GM18505 (cell line): ENCODE data around the gene ATAD5.
"Not testable (repeated sequence)": the region's sequence is repeated elsewhere in the genome, so short reads cannot be mapped to it uniquely, and the experiment has no call there.

ENCODE experiments used
- ATAC-seq: cut with Tn5 transposase; IDR thresholded peaks from one replicate; pipeline ENCODE4 v1.9.1; 2021; ENCODE audit not compliant: unreplicated experiment
- POLR2A ChIP-seq: IDR thresholded peaks from 4 replicates; pipeline ENCODE4 v1.6.1; 2011; ENCODE audit warnings: borderline replicate concordance; ENCODE audit not compliant: insufficient read depth, insufficient read length; ENCODE audit errors: extremely low read depth

Gene ATAD5

DNA sequence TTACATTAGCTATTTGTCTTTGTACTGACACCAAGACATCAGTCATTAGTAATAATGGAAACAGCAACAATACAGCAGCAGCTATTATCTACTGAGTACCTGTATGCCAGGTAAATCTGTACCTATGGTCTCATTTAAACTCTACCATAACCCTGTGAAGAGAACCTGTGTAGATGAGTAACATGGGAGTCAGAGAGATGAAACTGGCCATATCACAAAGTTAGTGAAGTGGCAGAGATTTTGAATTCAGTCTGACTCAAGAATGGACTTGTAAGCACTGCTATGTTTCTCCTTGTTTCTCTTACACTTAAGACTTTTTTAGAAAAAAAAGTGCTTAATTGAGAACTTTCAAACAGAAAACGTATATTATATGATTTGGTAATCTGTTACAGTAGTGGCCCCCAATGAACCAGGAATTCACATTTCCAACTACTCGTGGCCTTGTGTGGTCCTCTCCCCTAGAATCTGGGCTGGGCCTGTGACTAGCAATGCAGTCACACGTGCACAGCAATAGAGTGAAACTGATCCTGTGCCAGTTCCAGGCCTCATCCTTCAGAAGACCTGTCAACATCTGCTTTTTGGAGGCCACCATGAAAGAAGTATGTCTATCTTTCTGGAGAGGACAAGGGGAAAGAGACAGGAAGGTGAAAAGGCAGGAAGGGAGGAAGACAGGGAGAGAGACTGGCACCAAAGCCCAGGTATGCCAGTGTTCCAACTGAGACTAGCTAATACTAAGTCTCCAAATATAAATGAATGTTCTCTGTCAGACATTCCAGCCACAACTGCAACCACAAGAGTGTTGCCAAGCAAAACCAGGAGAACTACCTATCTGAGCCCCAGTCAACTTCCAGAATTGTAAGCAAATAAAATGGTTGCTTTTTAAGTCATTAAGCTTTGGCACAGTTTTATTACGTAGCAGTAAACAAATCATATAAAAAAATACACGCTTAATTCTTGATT is 19.3 kb upstream of the ATAD5 start:
- no peak for TF ChIP-seq POLR2A
- ATAC-seq = no peak

DNA sequence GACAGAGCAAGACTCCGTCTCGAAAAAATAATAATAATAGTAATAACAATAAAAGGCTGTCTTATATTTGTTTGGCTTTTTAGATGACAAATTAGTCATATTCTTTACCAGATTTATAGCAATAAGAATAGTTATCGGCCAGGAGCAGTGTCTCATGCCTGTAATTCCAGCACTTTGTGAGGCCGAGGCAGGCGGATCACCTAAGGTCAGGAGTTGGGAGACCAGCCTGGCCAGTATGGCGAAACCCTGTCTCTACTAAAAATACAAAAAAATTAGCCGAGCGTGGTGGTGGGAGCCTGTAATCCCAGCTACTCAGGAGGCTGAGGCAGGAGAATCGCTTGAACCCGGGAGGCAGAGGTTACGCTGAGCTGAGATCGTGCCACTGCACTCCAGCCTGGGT is 17.5 kb upstream of the ATAD5 start:
- ATAC-seq = not testable (repeated sequence)

DNA sequence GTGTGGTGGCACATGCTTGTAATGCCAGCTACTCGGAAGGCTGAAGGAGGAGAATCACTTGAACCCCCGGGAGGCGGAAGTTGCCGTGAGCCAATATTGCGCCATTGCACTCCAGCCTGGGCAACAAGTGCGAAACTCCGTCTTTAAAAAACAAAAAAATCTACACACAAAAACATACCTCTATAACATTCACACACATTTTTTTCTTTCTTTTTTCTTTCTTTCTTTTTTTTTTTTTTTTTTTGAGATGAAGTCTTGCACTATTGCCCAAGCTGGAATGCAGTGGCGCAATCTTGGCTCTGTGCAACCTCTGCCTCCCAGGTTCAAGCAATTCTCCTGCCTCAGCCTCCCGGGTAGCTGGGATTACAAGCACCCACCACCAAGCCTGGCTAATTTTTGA is 16.9 kb upstream of the ATAD5 start:
- not testable (repeated sequence) for ATAC-seq

DNA sequence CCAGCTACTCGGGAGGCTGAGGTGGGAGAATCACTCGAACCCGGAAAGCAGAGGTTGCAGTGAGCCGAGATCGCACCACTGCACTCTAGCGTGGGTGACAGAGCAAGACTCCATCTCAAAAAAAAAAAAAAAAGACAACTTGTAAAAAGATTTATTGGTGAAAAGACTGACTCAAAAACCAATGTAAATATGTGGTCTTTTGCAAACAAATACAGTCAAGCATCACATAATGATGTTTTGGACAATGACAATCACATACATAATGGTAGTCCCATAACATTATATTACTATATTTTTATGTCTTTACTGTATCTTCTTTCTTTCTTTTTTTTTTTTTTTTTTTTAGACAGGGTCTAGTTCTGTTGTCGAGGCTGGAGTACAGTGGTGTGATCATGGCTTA is 15.6 kb upstream of the ATAD5 start:
- no peak for ATAC-seq
- TF ChIP-seq POLR2A = no peak

DNA sequence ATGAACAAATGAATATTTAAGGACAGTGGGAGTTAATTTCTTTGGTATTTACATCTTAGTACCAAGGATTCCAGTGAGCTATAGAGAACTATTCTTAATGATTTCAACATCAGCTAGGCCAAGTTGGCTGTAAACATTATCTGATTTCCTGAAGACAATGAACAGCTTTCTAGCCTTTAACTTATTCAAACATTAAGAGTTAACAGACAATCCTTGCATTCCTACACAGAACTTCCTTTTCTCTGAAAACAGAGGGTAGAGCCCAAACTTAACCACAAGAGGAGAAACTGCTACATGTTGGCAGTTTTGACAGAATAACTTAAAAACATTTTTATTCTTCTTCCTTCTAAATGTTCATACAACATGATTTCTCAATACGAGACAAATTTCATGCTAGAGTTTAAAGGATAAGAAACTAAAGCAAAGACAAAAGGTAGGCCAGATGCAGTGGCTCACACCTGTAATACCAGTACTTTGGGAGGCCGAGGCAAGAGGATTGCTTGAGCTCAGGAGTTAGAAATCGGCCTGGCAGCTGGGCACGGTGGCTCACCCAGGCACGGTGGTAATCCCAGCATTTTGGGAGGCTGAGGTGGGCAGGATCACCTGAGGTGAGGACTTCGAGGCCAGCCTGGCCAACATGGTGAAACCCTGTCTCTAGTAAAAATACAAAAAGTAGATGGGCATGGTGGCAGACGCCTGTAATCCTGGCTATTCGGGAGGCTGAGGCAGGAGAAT is 11.6 kb upstream of the ATAD5 start:
- no peak for ATAC-seq
- TF ChIP-seq POLR2A = no peak

DNA sequence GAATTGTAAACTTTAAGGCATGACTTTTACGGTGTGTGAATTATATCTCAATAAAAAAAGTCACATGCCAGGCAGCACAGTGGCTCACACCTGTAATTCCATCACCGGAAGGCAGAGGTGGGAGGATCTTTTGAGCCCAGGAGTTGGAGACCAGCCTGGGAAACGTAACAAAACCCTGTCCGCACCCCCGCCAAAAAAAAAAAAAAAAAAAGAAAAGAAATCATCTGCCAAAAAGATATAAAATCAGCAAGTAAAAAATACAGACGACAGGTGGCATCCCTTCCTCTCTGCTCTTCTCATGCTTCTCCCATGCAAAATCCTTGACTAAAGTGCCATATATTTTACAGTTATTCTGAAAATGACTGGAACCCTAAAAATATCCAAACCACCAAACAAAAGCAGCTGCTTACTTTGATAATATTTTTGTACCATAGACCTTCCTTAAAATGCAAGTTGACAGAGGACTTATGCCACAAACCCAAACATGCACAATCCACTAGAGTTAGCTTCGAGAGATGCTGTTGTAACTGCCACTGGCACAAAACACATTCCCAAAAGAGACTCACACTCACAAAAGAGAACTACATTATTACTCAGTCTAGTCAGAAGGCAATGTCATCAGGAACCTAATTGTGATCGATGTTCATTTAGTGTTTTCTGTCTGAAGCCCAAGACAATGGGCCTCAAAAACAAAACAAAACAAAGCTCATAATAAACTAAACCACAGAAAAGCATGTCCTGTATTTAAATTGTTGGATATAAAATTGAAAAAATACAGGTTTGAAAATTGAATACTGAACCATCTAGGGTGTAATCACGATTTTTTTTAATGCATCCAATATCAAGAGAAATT is 9.7 kb upstream of the ATAD5 start:
- TF ChIP-seq POLR2A = no peak
- no peak for ATAC-seq

DNA sequence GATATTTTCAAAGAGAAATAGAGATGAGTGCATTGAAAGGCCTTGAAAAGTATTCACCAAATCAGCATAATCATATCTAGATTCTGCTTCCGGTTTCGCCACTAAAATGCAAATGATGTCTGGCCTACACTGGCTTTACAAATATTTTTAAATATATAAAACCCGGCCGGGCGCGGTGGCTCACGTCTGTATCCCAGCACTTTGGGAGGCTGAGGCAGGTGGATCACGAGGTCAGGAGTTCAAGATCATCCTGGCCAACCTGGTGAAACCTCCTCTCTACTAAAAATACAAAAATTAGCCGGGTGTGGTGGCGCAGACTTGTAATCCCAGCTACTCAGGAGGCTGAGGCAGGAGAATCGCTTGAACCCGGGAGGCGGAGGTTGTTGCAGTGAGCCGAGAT is 8.8 kb upstream of the ATAD5 start:
- ATAC-seq = not testable (repeated sequence)

DNA sequence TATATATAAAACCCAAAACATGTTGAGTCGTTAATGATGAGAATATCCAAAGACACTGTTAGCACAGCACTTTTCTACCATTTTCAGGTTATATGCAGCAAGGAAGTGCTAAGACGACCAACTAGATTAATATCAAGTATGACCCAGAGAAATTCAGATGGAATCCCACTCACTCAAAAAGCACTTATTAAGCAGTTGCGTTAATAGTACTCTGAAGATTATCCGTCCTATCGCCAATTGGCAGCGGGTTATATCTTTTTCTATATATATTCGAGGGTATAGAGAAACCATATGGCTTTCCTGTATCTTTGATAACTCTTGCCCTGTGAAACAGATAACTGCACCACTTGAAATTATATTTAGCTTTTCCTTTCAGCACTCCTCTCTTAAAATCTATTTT is 8.3 kb upstream of the ATAD5 start:
- no peak for TF ChIP-seq POLR2A
- ATAC-seq = no peak

DNA sequence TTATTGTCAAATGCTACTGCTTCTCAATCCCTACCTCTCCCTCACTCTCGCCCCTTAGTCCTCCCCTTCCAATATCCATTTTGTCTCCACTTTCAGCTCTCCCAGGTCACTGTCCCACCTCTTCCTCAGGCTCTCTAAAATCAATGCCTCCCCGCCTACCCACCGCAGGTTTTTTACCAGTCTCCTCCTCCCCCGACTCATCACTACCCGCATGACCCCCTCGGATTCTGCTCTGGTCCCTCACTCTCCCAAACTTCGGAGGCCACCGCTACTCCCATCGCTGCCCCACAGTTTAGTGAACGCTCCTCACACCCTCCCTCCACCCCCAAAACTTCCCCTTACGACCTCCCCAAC is 7.8 kb upstream of the ATAD5 start:
- ATAC-seq = no peak
- TF ChIP-seq POLR2A = no peak

DNA sequence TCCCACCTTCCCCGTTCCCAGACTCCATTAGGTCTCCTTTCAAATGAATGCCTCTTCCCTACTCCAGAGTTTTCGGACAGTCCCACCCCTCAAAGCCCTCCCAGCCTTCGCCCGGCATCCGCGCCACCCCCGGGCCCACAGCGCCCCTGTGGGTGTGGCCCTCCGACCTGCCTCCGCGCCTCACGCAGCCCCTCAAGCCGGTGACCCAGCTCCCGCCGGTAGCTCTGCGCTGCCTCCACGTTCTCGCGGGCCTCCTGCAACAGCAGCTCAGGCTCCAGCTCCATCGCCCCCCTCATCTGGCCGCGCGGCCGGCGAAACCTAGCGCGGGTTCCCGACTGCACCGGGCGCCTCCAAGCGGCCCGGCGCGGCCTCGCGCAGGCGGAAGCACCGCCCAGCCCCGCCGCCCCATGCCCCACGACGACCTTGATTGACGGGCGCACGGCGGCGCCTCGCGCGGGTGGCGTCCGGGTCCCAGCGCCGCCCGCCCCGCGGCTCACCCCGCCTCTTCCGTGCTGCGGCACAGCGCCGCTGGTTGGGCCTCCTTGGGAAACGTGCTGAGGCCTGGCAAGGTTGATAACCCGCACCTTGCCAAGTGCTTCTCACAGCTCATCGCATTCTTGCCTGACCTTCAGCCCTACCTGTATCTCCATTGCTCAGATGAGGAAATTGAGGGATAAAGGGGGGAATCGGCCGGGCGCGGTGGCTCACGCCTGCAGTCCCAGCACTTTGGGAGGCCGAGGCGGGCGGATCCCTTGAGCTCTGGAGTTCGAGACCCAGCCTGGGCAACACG is 7.2 kb upstream of the ATAD5 start, which contains the start of gene CRLF3:
TSS of gene CRLF3 (minus strand) at position 337 of the 790 bp plus-strand sequence. CDS start at position 296, 41 bp downstream.
- peak; percentile 81 for TF ChIP-seq POLR2A
- ATAC-seq = peak; percentile 87

DNA sequence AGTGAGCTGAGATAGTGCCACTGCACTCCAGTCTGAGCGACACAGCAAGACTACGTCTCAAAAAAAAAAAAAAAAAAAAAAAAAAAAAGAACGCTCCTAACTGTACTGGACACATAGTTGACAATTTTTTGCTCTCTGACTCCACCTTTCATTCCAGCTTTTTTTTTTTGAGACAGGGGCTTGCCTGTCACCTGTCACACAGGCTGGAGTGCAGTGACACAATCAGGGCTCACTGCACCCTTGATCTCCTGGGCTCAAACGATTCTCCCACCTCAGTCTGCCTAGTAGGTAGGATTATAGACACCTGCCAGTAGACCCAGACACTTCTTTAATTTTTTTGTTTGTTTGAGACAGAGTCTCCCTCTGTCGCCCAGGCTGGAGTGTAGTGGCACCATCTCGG is 4.7 kb upstream of the ATAD5 start:
- no peak for TF ChIP-seq POLR2A

DNA sequence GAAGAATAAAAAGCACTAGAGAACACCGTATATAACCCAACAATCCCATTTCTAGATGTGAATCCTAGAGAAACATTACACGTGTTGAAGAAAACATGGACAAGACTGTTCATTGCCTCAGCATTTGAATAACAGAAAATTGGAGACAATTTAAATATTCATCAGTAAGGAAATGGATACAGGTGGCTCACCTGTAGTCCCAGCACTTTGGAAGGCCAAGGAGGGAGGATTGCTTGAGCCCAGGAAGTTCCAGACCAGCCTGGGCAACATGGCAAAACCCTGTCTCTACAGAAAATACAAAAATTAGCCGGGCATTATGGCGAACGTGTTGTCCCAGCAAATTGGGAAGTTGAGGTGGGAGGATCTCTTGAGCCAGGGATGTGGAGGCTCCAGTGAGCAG is 2.7 kb upstream of the ATAD5 start:
- no peak for TF ChIP-seq POLR2A
- no peak for ATAC-seq

More for the DNA sequence above, 4.7 kb upstream of the ATAD5 start:
- no peak for ATAC-seq

DNA sequence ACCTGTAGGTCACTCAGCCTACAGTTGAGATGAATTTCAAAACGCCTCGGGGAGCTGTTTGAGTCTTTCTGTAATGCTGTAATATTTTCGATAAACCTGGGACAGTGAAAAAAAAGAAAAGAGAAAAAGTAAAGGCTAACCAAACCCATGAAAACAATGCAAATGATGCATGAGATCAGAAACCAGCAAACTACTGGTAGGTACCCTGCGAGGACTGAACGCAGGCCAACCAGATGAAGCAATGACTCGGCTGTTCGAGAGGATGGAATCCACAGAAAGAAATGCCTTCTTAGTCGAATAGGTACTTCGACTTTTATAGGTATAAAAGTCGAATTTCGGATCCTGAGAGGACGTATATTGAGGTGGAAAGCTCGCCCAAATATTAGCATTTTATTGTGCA is 509 bp upstream of the ATAD5 start:
- TF ChIP-seq POLR2A = no peak
- ATAC-seq = no peak

DNA sequence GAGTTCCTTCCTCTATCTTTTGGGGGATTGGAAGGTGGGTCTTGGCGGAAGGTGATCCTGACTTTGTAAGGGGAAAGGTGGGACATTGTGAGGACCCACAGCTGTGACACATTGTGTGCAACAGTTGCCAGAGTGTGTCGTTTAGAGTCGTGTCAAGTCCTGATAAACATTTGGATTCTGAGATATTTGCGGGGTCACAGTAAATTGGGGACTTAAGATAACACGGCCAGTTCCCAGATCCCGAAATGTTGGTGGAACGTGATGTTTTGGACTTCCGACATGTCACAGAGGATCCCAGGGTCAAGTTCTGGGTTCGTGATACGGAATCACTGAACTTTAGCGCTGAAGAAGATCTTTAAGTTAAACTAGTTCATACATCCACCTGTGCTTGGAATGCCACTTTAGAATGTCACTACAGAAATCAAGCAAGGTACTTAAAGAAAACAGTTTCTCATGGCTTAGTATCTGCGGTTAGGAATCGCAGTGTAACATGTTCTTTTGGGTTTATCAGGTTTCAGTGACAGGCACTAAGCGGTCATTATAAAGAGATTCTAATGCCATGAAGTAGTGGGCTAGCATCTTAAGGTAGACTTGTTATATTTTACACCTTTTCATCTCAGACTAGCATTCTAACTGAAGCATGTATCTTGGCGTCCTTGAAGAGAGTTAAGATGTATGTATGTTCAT is 815 bp downstream of the ATAD5 start:
- ATAC-seq = no peak
- TF ChIP-seq POLR2A = no peak
